HG03565 (cell line): ENCODE data around the gene SYT11.
"Not testable (repeated sequence)": the region's sequence is repeated elsewhere in the genome, so short reads cannot be mapped to it uniquely, and the experiment has no call there.

Experiments used
- ATAC-seq: cut with Tn5 transposase; IDR thresholded peaks from one replicate; pipeline ENCODE4 v1.9.1; 2021; ENCODE audit warnings: mild to moderate bottlenecking, moderate library complexity; ENCODE audit not compliant: unreplicated experiment

The SYT11 gene

DNA sequence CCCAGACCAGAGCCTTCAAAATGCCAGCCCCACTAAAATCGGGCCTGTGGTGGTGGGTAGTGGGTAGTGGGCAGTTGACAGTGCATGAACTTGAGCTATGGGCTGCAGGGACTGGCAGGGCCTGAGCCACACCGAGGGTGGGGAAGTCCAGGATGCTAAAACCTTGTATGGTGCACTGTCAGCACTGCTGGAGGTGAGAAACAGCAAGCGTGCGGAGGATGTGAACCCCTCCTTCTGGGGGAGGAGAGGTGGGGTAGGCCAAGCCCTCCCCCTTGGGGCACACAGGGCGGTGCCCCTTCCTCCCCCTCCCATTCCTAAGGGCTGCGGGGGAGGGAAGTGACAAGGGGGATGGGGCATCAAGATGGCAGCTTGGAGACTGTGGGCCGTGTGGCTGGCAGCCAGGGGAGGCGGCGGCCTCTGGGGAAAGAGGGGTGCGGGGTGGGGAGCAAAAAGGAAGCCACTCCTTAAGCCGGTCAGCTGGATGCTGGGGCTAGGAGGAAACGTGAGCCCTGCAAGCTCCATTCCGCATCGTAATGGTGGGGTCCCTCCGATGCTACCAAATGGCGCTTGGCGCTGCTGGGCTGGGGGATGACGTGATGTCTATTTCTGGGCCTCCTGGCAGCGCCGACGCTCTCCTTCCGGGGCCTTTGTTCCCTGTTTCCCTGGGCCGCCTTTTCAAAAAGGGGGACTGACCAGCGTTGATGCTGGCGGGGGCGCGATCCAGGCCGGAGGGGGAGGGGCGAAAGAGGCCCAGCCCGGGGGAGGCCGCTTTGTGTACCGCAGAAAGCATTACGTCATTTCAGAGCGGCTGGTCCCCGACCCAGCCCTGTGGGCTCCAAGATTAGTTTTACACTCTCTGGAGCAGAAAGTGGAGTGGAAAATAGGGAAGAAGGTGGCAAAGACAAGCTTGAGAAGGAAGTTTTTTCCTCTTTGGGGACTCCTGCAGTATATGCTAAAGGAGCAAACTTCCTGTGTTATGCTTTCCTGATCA lies 809 bp downstream of the SYT11 start:
- no peak for ATAC-seq

DNA sequence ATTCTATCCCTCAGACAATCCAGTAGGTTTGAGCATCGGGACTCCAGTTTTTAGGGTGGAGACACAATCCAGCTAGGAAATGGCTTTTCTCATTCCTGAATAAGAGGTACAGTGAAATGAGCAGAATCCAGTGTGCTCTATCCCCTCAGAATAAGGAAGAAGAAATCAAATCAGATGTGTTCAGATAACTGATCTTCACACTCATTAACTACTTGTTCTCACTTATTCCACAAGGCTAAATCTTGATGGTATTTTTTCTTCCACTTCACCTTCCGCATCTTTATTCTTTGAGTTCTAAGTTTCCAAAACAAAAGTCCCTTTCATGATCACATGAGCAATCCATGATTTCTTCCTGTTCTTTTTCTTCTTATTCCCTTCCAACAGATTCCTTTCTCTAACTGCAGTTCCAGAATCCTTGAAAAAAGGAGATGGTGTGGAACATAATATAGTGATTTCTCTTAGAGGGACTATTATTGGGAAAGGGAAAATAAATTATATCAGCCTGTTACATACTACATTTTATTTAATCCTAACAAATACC lies 1.7 kb downstream of the SYT11 start:
- no peak for ATAC-seq

DNA sequence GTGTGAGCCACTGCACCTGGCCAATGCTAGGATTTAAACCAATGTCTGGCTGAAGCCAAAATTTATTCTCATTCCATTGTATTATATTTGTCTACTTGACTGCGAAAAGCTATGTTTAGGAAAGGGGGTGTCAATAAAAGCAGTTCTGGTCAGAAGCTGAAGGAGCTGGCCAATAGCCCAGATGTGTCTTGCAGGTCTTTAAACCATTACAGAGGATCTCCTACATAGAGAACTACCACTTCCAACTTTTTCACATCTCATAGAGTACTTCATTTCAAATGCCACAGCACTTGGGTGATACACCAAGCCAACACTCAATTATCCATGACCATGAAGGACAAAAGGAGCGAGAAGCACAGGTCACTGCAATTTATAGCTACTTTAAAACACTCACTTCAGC lies 2.5 kb downstream of the SYT11 start:
- ATAC-seq = no peak

DNA sequence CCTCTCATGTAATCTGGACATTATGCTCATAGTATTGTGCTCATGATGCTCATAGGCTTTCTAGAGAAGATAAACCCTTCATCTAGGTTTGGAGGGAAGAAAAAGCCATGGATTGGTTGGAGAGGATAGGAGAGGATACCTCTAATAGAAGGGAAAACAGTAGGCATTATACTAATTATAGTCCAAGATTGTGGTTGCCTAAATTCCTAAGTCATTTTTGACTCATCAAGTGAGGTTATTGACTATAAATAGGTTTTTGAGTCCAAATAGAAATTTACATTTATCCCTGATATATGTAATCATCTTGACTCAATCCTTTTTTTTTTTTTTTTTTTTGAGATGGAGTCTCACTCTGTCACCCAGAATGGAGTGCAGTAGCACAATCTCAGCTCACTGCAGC lies 5.0 kb downstream of the SYT11 start:
- ATAC-seq = no peak

DNA sequence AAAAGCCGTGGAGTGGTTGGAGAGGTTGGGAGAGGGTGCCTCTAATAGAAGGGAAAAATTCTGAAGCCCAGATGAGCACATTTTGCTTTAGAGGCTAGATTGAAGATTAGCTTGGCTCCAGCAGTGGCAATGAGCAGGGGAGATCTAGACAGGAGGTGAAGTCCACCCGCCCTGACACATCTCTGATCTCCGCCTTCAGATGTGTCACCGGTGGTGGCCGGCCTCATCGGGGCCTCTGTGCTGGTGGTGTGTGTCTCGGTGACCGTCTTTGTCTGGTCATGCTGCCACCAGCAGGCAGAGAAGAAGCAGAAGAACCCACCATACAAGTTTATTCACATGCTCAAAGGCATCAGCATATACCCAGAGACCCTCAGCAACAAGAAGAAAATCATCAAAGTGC lies 8.4 kb downstream of the SYT11 start:
- ATAC-seq = no peak

DNA sequence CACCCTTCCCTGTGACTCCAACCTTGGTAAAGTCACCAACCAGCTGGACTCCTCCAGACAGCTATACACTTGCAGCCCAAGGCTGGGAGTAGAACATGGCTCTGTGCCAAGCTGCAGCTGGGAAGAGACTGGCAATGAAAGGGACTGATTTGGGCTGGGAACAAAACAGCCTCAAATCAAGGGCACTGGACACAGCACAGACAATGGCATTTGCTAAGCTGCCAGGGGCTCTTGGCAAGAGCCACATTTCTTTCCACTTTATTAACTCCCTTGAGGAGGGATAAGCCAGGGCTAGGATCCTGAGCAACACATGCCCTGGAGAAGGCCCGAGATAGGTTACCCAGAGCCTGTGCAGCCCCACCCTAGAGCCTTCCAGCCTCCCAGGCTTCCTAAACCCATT lies 12.0 kb downstream of the SYT11 start:
- ATAC-seq = no peak

DNA sequence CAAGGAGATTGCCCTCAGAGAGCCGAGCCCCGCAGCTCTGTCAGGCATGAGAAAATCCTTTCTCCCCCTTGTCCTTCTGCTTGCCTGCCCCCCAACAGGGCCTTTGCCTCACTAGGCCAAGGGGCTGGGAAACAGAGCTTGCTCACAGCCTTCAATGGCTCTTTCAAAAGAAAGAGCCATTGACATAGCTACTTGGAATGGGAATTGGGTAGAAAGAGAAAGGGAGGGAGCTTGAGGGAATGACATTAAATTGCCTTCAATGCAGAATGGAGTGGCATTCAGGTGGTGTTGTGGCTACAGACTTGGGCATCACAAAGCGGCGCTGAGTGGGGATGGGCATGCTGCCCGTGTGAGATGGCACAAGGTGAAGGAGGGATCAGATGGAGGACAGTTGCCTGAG lies 13.2 kb downstream of the SYT11 start:
- ATAC-seq = no peak

DNA sequence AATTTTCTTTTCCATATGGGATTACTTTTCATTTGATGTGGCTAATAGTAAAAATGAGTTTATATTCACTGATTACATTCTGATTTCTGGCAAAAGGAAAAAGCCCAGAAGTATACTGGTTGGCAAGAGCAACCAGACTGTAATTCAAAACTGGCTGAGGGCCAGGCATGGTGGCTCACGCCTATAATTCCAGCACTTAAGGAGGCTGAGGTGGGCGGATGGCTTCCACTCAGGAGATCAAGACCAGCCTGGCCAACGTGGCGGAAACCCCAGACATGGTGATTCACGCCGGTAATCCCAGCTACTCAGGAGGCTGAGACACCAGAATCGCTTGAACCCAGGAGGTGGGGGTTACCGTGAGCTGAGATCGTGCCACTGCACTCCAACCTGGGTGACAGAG lies 14.5 kb downstream of the SYT11 start:
- ATAC-seq = no peak

DNA sequence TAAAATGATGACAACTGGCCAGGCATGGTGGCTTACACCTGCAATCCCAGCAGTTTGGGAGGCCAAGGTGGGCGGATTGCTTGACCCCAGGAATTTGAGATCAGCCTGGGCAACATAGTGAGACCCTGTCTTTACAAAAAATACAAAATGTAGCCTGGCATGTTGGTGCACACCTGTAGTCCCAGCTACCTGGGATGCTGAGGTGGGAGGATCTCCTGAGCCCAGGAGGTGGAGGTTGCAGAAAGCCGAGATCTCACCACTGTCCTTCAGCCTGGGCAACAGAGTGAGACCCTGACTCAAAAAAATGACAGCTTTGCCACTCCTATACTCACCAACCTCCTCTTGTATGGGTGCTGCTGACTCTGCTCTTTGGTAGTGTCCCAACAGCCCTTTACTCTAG lies 18.6 kb downstream of the SYT11 start:
- no peak for ATAC-seq

DNA sequence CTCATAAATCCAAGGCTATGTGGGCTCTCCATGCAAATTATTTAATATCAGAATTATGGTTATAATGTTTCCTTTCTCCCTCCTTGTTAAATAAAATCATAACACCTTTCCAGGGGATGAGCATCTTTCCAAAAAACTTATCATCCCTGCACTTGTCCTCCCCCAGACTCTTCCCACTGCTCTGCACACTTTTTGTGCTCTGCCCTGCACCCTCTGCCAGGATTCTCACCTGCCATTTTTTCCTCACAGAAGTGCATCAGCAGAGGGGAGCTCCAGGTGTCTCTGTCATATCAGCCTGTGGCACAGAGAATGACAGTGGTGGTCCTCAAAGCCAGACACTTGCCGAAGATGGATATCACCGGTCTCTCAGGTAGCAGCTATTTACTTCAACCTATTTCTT lies 20.9 kb downstream of the SYT11 start:
- no peak for ATAC-seq

DNA sequence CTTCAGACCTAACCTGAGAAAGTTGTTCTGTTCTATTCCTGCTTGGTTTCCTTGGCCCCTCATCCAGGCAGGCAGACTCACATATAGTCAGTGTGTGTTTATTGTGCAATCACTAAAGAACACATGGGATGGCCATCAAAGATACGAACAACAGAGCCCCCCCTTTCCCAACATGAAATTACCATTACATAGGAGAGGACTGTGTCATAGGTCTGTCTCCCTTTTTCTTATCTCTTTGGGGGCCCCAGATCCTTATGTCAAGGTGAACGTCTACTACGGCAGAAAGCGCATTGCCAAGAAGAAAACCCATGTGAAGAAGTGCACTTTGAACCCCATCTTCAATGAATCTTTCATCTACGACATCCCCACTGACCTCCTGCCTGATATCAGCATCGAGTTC lies 21.6 kb downstream of the SYT11 start:
- ATAC-seq = no peak

DNA sequence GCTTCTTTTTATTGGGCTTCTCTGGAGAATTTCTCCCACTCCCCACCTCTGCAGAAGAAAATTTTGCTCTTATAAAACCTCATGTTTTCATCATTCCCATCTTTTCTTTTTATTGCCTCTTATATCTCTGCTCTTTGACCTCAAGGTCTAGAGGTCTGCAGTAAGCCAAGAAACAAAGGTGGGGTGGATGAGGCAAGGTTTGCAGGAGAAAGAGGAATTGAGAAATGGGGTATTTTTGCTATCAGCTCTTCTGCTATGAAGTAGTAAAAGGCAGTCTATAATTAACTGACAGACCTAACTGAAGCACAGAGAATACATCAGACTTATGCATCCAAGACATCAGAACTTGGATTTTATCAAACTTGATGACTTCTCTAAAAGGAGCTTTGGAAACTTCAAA lies 22.9 kb downstream of the SYT11 start:
- no peak for ATAC-seq

DNA sequence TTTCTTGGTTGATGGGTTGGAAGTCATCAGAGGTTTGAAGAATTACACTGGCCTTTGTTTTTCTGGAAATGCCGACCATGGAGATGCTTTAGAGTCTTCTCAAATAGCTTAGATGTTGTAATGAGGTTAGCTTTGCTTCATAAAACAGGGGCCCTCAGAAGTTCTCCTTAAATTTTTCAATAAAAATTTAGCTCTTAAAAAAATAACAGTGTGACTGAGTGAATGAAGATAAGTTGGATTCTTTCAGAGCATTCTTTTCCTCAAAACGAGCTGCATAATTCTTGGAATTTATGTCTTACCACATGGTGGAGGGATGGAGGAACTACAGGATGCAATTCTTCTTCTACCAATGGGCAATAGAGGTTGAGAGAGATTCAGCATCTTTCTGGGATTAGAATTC lies 23.4 kb downstream of the SYT11 start:
- no peak for ATAC-seq

DNA sequence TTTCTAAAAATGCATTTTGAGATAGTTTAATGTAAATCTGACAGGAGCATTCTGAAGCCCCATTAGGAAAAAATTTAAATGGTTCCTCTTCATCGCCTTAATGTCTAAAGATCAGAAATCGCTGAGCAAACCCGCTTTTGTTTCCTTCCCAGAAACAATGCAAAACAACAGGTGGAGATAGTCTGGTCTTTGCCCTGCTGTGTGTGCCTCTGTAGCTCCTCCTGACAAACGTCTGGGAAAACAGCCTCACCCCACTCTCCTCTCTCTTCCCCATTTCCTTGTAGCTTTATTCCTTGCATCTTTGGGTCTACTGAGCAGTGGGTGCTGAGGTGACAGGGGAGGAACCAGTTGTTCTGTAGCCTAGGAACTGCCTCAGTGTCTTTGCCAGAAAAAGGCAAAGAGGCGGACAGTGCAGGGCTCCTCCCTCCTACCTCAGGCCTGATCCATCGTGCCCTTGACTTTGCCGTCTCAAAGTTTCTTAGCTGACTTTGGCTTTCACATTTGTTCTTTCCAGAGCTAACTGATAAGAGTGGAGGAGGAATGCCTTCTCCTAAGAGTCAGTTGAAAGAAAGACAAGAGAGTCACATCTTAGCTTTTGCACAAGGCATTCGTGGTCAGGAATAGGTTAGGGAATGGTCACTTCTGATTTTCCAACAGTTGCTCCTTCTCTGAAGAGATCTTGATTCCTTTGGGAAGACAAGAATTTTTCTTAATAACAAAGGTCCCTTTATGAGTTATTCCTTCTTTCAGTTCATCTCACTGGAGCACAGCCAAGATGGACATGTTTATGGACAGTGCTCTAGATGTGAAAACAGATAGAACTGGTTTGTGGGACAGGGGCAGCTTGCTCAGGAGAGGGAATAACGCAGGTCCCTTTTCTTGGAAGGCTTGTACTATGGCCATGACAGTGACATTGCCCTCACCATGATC lies 24.9 kb downstream of the SYT11 start:
- ATAC-seq = no peak

DNA sequence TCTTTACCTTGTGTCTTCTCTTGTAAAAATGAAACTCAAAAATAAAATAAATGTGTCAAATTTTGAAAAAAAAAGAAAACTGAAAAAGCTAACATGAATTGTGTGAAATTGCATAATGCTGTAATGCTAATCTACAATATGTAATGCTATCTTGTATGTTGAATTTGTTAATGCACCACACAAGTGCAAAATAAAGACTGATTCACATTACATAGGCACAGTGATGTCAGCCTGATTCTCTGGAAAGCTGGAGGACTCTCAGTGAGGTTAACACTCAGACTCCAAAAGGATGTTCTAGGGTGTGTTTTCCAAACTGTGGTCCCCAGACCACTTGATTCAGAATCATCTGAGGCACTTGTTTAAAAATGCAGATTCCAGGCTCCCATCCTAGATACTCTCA lies 25.6 kb downstream of the SYT11 start:
- no peak for ATAC-seq

DNA sequence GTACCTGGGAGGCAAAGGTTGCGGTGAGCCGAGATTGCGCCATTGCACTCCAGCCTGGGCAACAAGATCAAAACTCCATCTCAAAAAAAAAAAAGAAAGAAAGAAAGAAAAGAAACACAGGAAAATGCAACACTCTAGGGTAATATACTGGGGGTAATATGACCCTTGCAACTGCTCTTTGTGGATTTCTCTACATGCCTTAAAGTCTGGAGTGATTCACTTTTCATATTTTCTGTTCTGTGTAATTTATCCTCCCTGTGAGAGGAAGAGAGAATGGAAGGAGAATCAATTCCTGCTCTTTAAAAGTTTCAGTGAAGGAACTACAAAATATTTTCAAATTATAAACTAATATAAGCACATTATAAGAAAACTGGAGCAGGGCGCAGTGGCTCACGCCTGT lies 29.1 kb downstream of the SYT11 start:
- no peak for ATAC-seq

DNA sequence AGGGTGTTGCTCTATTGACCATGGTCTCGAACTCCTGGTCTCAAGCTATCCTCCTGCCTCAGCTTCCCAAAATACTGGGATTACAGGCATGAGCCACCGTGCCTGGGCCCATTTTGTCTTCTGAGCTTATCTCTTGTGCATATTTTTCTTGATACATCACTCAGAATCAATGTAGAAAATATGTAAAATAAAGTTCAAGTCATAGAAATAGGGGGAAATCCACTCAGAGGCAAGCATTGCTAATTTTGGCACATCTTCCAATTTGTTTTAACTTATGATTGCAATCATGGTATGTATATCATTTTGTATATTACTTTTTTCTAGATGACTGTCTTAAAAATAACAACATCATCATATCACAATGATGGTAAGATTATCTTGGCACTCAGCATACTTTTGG lies 30.2 kb downstream of the SYT11 start:
- ATAC-seq = no peak

DNA sequence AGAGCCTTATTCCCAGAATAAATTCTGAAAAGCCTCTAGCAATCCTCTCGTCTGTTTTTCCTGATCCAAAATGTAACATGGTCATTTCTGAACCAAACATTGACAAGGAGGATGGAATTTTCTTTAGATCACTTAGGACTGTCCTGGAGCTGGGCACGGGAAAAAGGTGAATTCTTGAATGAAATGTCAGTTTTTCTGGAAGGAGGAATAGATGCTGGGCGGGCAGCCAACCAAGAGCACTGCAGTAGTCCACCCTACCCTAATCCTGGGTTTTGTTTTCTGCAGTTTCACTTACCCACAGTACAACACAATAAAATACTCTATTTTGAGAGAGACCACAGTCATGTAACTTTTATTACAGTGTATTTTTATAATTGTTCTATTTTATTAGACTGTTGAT lies 30.9 kb downstream of the SYT11 start:
- ATAC-seq = no peak

DNA sequence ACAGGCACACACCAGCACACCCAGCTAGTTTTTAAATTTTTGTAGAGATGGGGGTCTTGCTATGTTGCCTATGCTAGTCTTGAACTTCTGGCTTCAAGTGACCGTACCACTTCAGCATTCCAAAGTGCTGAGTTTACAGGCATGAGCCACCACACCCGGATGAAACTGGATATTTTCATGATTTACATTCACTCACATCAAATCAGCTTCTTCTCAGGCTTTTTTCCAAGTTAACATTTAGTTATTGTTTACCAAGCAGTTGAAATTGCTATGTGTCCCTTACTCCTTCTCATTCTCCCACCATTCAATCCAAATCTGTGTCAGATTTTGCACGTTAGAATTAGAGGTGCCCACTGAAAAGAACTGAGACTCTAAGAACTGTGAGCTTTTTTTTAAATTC lies 33.4 kb downstream of the SYT11 start:
- no peak for ATAC-seq

DNA sequence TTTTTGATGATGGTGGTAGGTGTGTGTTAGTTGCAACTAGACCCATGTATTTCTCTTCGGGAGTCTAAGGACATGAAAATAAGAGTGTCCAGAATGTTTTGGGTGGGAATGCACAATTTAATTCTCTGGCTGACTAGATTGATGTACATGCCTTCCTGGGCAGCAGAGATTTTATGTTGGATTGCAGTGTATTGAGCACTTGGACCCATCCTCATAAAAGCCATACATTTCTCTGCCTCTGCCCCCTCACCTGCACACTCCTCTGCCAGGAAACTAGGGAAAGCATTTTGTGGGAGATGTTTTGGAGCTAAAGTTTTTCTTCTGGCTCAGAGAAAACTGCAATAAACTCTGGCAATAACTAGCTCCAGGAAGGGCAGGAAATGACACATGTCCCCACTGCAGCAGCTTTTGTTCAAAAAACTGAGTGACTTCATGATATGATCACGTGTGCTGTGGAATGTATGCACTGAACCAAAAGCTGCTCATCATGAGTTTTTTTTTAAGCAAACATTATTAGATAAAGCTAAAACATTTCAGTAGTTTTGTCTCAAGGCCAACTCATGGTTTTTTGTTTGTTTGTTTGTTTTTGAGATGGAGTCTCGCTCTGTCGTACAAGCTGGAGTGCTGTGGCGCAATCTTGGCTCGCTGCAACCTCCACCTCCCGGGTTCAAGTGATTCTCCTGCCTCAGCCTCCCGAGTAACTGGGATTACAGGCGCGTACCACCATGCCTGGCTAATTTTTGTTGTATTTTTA lies 34.2 kb downstream of the SYT11 start:
- no peak for ATAC-seq

DNA sequence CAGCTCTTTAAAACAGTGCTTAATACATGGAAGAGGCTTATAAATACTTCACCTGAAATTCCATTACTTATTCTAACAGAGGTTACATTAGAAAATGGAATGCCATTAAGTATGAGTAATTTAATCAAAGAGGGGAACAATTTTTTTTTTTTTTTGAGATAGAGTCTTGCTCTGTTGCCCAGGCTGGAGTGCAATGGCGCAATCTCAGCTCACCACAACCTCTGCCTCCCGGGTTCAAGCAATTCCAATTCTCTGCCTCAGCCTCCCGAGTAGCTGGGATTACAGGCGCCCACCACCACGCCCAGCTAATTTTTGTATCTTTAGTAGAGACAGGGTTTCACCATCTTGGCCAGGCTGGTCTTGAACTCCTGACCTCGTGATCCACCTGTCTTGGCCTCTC lies 36.2 kb downstream of the SYT11 start:
- not testable (repeated sequence) for ATAC-seq
